Lung (tissue), 12 donors: ENCODE data around the gene FAM83F. TPM values are rescaled to one million over a fixed set of nuclear protein-coding genes. Genes with fewer than 3 reads are reported as not detected.

Source experiments
- ATAC-seq: fragments of 200-7000 bp; cut with Tn5 transposase; one replicate; pipeline ENCODE4 v1.9.1; 2020; ENCODE audit warnings: moderate number of reproducible peaks; ENCODE audit not compliant: insufficient read depth, low FRiP score
- DNase-seq, 3 donors: peaks; one replicate each; pipeline ENCODE4 v3.0.0-alpha.2; 2013 to 2017
- H3K27ac ChIP-seq, 2 donors: one replicate each; pipeline ENCODE4 v1.5.1; 2013; ENCODE audit warnings: mild to moderate bottlenecking in 2 of 2, moderate library complexity in 2 of 2, control low read depth in 1 of 2, inconsistent platforms in 1 of 2, low read depth in 1 of 2, low read length in 1 of 2
- H3K27me3 ChIP-seq, 3 donors: one replicate each; pipeline ENCODE4 v1.5.1; 2013; ENCODE audit warnings: low read length in 2 of 3; ENCODE audit not compliant: control insufficient read depth in 3 of 3, insufficient read depth in 3 of 3
- H3K36me3 ChIP-seq, 4 donors: one replicate each; pipeline ENCODE4 v1.5.1; 2013; ENCODE audit warnings: low read length in 4 of 4, mild to moderate bottlenecking in 1 of 4, moderate library complexity in 1 of 4; ENCODE audit not compliant: control insufficient read depth in 4 of 4, insufficient read depth in 4 of 4
- H3K4me1 ChIP-seq, 5 donors: one replicate each; pipeline ENCODE4 v1.5.1; 2013; ENCODE audit warnings: low read length in 5 of 5, mild to moderate bottlenecking in 2 of 5, moderate library complexity in 1 of 5; ENCODE audit not compliant: control insufficient read depth in 5 of 5, insufficient read depth in 5 of 5
- H3K4me3 ChIP-seq: one replicate; pipeline ENCODE4 v1.5.1; 2013; ENCODE audit warnings: mild to moderate bottlenecking, control low read depth, moderate library complexity
- H3K9ac ChIP-seq, 2 donors: one replicate each; pipeline ENCODE4 v1.5.1; 2013; ENCODE audit warnings: low read length in 2 of 2, control low read depth in 1 of 2; ENCODE audit not compliant: insufficient read depth in 1 of 2
- H3K9me3 ChIP-seq, 4 donors: one replicate each; pipeline ENCODE4 v1.5.1; 2013; ENCODE audit warnings: low read length in 3 of 4, mild to moderate bottlenecking in 1 of 4, moderate library complexity in 1 of 4; ENCODE audit not compliant: control insufficient read depth in 4 of 4, insufficient read depth in 3 of 4
- whole genome bisulfite sequencing, 2 donors: extraction: QIAGEN DNeasy Blood & Tissue Kit; methylation state at CpG; one replicate each; pipeline ENCODE4 v1.1.7; 2013; 5-methylcytosine and 5-hydroxymethylcytosine counted together
- polyA plus RNA-seq, 2 donors: library from polyadenylated mRNA; stranded (reverse); fragments of 200-250 nt; gene quantifications; one replicate each; pipeline ENCODE4 v1.2.1, GENCODE V29; 2013
- total RNA-seq, 2 donors: library from RNA; depleted of rRNA in 1 of 2; stranded (reverse); fragments of >200 nt in 1 of 2; gene quantifications; one replicate each; pipeline ENCODE4 v1.2.1, GENCODE V29; 2014 to 2021
- TF ChIP-seq, protein P1 (sequence below): IDR thresholded peaks from 2 replicates; pipeline ENCODE4 v1.5.1; 2012; ENCODE audit warnings: mild to moderate bottlenecking; ENCODE audit errors: control extremely low read depth, extremely low read depth
- donor health status: control.
- donor health status: control.
- donor health status: Bipolar disorder and iron deficiency.
- donor health status: healthy.
- donor health status: DM: yes; HTN: yes; CAD: no.

Gene FAM83F
- total and polyA plus RNA-seq, 4 donors, result 0.53 to 3.0 (median 0.94) TPM

DNA sequence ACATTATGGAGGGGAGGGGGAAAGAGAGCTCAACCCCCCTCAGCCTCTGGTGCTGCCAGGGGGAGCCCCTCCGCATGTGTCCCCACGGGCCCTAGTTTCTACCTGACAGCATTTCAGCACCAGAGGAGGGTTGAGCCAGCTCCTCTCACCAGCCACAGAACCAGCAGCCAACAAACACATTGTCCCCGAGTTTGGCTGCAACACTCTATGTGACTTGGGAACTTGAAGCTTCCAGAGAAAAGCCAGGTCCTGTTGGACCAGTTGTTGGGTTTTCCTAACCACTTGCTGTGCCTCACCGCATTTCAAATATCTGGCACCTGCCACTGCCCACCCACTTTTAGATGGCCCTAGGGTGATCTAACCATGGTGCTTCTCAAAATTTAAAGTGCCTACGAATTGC lies 21.1 kb upstream of the FAM83F start:
- Histone ChIP-seq H3K4me1 (peaks cover 0 to 5% (median 0%) of the 10 kb centered on the region in 5 donors), H3K9me3 (peaks cover 0 to 2% (median 0%) of the 10 kb centered on the region in 4 donors), H3K27me3 (peaks cover 0 to 49% (median 15%) of the 10 kb centered on the region in 3 donors), H3K4me3 (no peak overlapping the region), H3K27ac (no peak overlapping the region), H3K9ac (no peak overlapping the region), H3K36me3 (no peaks in the 10 kb centered on the region)
- TF ChIP-seq, protein P1, sequence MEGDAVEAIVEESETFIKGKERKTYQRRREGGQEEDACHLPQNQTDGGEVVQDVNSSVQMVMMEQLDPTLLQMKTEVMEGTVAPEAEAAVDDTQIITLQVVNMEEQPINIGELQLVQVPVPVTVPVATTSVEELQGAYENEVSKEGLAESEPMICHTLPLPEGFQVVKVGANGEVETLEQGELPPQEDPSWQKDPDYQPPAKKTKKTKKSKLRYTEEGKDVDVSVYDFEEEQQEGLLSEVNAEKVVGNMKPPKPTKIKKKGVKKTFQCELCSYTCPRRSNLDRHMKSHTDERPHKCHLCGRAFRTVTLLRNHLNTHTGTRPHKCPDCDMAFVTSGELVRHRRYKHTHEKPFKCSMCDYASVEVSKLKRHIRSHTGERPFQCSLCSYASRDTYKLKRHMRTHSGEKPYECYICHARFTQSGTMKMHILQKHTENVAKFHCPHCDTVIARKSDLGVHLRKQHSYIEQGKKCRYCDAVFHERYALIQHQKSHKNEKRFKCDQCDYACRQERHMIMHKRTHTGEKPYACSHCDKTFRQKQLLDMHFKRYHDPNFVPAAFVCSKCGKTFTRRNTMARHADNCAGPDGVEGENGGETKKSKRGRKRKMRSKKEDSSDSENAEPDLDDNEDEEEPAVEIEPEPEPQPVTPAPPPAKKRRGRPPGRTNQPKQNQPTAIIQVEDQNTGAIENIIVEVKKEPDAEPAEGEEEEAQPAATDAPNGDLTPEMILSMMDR, result no peak
- ATAC-seq (no peak), DNase-seq (no peak)
- 69 to 71% methylated on average over 5 of the region's 5 CpGs for WGBS, 2 donors

DNA sequence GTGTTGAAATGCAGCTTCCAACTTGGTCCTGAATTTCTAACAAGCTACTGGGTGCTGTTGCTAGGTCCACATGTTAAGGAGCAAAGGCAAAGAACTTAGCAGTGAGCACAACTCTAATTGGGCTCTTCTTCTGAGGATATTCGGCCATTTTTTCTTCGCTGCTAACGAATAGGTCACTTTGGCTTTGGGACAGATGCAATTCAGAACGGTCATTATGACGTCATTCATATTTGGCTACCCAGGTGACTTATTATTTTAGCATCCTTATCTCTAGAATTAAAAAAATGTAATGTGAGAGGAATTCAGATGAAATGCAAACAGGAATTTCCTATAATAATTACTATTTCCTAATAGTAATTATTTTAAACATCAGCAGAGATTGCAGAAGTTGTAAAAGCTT lies 20.7 kb upstream of the FAM83F start:
- ATAC-seq, result no peak
- peaks cover 0 to 3% (median 0%) of the 10 kb centered on the region in 5 donors for H3K4me1 ChIP-seq
- H3K9ac ChIP-seq, result no peak overlapping the region
- H3K27ac ChIP-seq, result no peak overlapping the region
- TF ChIP-seq, protein P1, result no peak
- WGBS, 2 donors, result 56 to 78% methylated on average over 5 of the region's 5 CpGs
- peaks cover 0 to 2% (median 0%) of the 10 kb centered on the region in 4 donors for H3K9me3 ChIP-seq
- H3K4me3 ChIP-seq, result no peak overlapping the region
- H3K27me3 ChIP-seq, result peaks cover 0 to 49% (median 14%) of the 10 kb centered on the region in 3 donors
- DNase-seq, result no peak
- H3K36me3 ChIP-seq, result no peaks in the 10 kb centered on the region

DNA sequence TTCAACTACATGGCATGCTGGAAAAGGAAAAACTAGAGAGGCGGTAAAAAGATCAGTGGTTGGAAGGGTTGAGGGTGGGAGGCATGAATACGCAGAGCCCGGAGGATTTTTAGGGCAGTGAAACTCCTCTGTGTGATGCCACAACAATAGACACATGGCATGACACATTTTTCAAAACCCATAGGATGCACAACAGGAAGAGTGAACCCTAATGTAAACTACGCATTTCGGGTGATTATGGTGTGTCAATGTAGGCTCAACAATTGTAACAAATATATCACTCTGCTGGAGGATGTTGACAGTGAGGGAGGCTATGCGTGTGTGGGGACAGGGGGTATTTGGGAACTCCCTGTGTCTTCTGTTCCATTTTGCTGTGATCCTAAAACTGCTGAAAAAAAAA lies 15.7 kb upstream of the FAM83F start:
- DNase-seq, result no peak
- Histone ChIP-seq H3K27me3 (peaks cover 0 to 42% (median 4%) of the 10 kb centered on the region in 3 donors), H3K9me3 (peaks cover 0 to 6% (median 0%) of the 10 kb centered on the region in 4 donors), H3K9ac (no peak overlapping the region), H3K27ac (no peak overlapping the region), H3K4me3 (no peak overlapping the region), H3K4me1 (no peaks in the 10 kb centered on the region), H3K36me3 (no peaks in the 10 kb centered on the region)
- TF ChIP-seq, protein P1, result no peak
- no peak for ATAC-seq
- 59 to 72% methylated on average over 6 of the region's 6 CpGs for WGBS, 2 donors

DNA sequence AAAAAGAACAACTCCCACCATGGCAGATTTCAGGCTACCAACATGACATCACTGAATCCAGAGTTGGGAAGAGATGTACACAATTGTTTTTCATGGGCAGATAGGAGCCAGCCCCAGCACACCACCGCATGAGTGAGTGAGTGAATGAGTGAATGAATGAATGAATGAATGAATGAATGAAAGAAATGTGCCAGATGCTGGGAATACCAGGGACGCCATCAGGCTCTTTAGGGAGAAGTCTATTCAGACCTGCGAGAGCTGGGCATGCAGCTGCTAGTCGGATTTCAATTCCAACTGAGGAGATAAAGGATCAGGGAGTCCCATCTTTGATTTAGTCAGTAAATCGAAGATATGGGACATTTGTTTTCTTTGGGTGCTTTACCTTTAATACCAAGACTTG lies 15.3 kb upstream of the FAM83F start:
- TF ChIP-seq, protein P1, result no peak
- WGBS, 2 donors, result 88 to 94% methylated on average over 5 of the region's 5 CpGs
- DNase-seq (no peak), ATAC-seq (no peak)
- H3K9ac ChIP-seq, result no peak overlapping the region
- H3K4me1 ChIP-seq, result no peaks in the 10 kb centered on the region
- no peaks in the 10 kb centered on the region for H3K36me3 ChIP-seq
- peaks cover 0 to 6% (median 0%) of the 10 kb centered on the region in 4 donors for H3K9me3 ChIP-seq
- peaks cover 0 to 44% (median 4%) of the 10 kb centered on the region in 3 donors for H3K27me3 ChIP-seq
- H3K4me3 ChIP-seq, result no peak overlapping the region
- no peak overlapping the region for H3K27ac ChIP-seq
